Measurements from ENCODE around the gene CORO6. TPM values are rescaled to one million over a fixed set of nuclear protein-coding genes. Genes with fewer than 3 reads are reported as not detected.

CORO6 gene
- total RNA-seq, result 10 to 100 TPM in 2 of 3 donors, 1 to 10 TPM in 1; 6.6 to 21.3 (median 16.8) TPM

DNA sequence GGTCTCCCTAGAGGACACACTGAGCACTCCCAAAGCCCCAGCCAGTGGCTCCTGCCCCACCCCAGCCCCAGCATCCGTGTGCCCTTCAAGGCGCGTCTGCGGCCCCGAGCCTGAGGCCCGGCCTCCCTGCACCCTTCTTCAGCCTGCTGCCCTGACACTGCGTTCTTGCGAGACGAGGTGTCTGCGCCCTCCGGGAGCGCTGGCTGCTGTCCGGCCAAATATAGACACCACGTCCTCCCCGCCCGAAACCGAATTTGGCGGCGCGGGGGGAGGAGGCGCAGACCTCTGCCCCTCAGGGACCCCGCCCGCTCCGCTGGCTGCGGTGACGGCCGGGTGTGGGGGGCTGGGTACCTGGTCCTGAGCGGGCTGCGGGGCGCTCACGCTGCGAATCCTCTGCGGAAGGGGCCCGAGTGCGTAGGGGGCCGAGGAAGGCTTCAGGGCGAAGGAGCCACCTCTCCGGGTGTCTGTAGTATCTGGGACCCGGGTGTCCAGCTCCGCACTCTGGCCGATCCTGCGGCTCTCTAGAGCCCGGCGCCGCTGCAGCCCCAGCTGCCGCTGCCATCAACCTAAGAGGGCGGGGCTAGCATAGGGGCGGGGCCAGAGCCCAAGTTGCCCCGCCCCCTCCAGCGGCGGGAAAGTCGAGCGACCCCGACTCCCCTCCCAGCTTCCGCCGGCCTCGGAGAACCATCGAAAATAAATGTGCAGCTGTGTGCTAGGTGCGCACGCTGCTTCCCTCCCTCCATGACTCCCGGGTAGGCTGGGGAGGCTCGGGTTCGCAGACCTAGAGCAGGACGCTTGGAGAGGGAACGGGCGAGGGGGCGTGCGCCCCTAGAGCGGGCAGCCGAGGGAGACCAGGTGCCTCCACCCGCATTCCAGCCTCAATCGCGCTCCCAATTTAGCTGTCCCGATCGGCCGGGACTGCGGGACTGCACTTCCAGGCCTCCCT is at the start of gene CORO6:
Gene CORO6, minus strand, starts transcription at position 576 of the 946 bp plus-strand sequence. CDS start 1,491 bp downstream, outside the sequence.
- Histone ChIP-seq H3K4me1 (peaks cover 2% of the 10 kb centered on the region in 2 donors), H3K36me3 (no peaks in the 10 kb centered on the region), H3K9me3 (no peaks in the 10 kb centered on the region), H3K4me3 (peak within 1 kb of the TSS; percentile 67 to 69 (median 69)), H3K27ac (peak within 1 kb of the TSS in 1 of 2 donors; percentile 5), H3K27me3 (no peaks in the 10 kb centered on the region)
- TF ChIP-seq POLR2AphosphoS5 (IDR thresholded peaks at IDR 0.05), result no peak
- TF ChIP-seq, protein P1, sequence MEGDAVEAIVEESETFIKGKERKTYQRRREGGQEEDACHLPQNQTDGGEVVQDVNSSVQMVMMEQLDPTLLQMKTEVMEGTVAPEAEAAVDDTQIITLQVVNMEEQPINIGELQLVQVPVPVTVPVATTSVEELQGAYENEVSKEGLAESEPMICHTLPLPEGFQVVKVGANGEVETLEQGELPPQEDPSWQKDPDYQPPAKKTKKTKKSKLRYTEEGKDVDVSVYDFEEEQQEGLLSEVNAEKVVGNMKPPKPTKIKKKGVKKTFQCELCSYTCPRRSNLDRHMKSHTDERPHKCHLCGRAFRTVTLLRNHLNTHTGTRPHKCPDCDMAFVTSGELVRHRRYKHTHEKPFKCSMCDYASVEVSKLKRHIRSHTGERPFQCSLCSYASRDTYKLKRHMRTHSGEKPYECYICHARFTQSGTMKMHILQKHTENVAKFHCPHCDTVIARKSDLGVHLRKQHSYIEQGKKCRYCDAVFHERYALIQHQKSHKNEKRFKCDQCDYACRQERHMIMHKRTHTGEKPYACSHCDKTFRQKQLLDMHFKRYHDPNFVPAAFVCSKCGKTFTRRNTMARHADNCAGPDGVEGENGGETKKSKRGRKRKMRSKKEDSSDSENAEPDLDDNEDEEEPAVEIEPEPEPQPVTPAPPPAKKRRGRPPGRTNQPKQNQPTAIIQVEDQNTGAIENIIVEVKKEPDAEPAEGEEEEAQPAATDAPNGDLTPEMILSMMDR (IDR thresholded peaks at IDR 0.05), result no peak
- TF ChIP-seq POLR2A (IDR thresholded peaks at IDR 0.05), result no peak
- no peak for DNase-seq (ENCODE audit: low spot score in 2 of 2)
- intact Hi-C loops (cut with DNase I; ENCODE audit: low total_unique reads), result no loop called here

GRCh38 chr17:29671661-29672060 is 48.9 kb upstream of the CORO6 start:
- DNase-seq (ENCODE audit: low spot score in 2 of 2), result no peak
- intact Hi-C loops (cut with DNase I; ENCODE audit: low total_unique reads), result no loop called here
- no peak overlapping the region for H3K4me3 ChIP-seq
- no peaks in the 10 kb centered on the region for H3K36me3 ChIP-seq
- H3K27me3 ChIP-seq, result no peaks in the 10 kb centered on the region
- no peaks in the 10 kb centered on the region for H3K4me1 ChIP-seq
- TF ChIP-seq, protein P1 (IDR thresholded peaks at IDR 0.05), result no peak
- no peak for TF ChIP-seq POLR2AphosphoS5 (IDR thresholded peaks at IDR 0.05)
- no peak for TF ChIP-seq POLR2A (IDR thresholded peaks at IDR 0.05)
- no peak overlapping the region for H3K27ac ChIP-seq
- no peaks in the 10 kb centered on the region for H3K9me3 ChIP-seq

DNA sequence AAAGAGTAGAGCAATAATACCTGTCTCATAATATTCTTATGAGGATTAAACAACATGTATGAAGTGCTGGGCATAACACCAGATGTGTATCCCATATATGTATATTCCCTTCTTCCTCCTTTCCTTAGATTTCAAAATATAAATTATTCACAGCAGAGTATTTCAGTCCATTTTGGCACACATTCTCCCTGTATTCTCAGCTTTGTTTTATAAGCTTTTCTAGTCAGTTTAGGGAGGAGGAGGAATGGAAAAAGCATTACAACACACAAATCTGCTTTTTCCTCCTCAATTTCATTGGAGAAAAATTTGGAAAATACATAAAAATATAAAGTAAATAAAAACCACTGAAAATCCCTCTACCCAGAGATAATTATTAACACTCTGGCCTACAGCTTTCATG is 46.6 kb upstream of the CORO6 start:
- Histone ChIP-seq H3K27ac (no peak overlapping the region), H3K36me3 (peaks cover 4% of the 10 kb centered on the region), H3K4me1 (no peaks in the 10 kb centered on the region), H3K4me3 (no peak overlapping the region), H3K27me3 (no peaks in the 10 kb centered on the region), H3K9me3 (no peaks in the 10 kb centered on the region)
- TF ChIP-seq, protein P1 (IDR thresholded peaks at IDR 0.05), result no peak
- TF ChIP-seq POLR2A (IDR thresholded peaks at IDR 0.05), result no peak
- TF ChIP-seq POLR2AphosphoS5 (IDR thresholded peaks at IDR 0.05), result no peak
- intact Hi-C loops (cut with DNase I; ENCODE audit: low total_unique reads), result no loop called here
- no peak for DNase-seq (ENCODE audit: low spot score in 2 of 2)

DNA sequence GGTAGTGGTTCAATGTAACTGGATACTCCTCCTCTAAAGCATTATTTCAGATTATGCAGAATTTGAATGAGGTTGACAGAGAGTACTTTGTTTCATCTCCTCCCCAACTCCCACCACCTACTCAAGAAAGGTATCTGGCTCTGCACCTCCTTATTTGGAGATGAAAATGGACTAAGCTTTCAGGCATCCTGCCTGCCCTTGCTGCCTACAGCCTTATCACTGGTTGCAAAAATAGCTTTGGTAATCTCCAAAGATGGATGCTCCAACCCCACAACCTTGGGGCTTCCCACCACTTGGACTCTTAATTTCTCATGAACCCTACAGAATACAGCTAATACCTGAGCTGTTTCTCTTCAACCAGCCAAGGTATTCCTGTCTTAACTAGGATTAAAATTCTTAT is 45.3 kb upstream of the CORO6 start:
- Histone ChIP-seq H3K4me3 (no peak overlapping the region), H3K27me3 (no peaks in the 10 kb centered on the region), H3K9me3 (no peaks in the 10 kb centered on the region), H3K27ac (no peak overlapping the region), H3K4me1 (no peaks in the 10 kb centered on the region), H3K36me3 (peaks cover 4% of the 10 kb centered on the region)
- TF ChIP-seq POLR2A (IDR thresholded peaks at IDR 0.05) (no peak), POLR2AphosphoS5 (IDR thresholded peaks at IDR 0.05) (no peak)
- TF ChIP-seq, protein P1 (IDR thresholded peaks at IDR 0.05), result no peak
- intact Hi-C loops (cut with DNase I; ENCODE audit: low total_unique reads), result no loop called here
- no peak for DNase-seq (ENCODE audit: low spot score in 2 of 2)

GRCh38 chr17:29665481-29665810 is 42.7 kb upstream of the CORO6 start:
- Histone ChIP-seq H3K9me3 (no peaks in the 10 kb centered on the region), H3K4me1 (no peaks in the 10 kb centered on the region), H3K27me3 (no peaks in the 10 kb centered on the region), H3K27ac (no peak overlapping the region), H3K4me3 (no peak overlapping the region), H3K36me3 (peaks cover 4% of the 10 kb centered on the region)
- TF ChIP-seq, protein P1 (IDR thresholded peaks at IDR 0.05), result no peak
- TF ChIP-seq POLR2AphosphoS5 (IDR thresholded peaks at IDR 0.05) (no peak), POLR2A (IDR thresholded peaks at IDR 0.05) (no peak)
- DNase-seq (ENCODE audit: low spot score in 2 of 2), result no peak
- intact Hi-C loops (cut with DNase I; ENCODE audit: low total_unique reads), result no loop called here

Measured in breast epithelium (tissue), 4 donors.